HepG2 (cell line): ENCODE measurements around the gene CXADR.

Source experiments
- NFKB2 ChIP-seq: sonication (generic); formaldehyde crosslinking; IDR thresholded peaks from 2 replicates; pipeline ENCODE4 v1.4.0; 2020; ENCODE audit warnings: missing genetic modification reagents, borderline replicate concordance
- SOX6 ChIP-seq, 2 experiments: fragments of 450-650 bp in 1 of 2; sonication (generic) in 1 of 2; formaldehyde crosslinking in 1 of 2; IDR thresholded peaks; 2 replicates each; pipeline versions ENCODE4 v1.4.0 to v1.6.1; 2017 to 2020; ENCODE audit warnings: antibody characterized with exemption in 1 of 2, mild to moderate bottlenecking in 1 of 2, missing genetic modification reagents in 1 of 2
- ZNF749 ChIP-seq: sonication (generic); formaldehyde crosslinking; IDR thresholded peaks from 2 replicates; pipeline ENCODE4 v1.8.0; 2022; ENCODE audit warnings: mild to moderate bottlenecking, missing genetic modification reagents, moderate library complexity, borderline replicate concordance
- TF ChIP-seq, protein P1 (sequence below): sonication (generic); formaldehyde crosslinking; IDR thresholded peaks from 2 replicates; pipeline ENCODE4 v1.5.0; 2020; ENCODE audit warnings: mild to moderate bottlenecking, missing genetic modification reagents

DNA sequence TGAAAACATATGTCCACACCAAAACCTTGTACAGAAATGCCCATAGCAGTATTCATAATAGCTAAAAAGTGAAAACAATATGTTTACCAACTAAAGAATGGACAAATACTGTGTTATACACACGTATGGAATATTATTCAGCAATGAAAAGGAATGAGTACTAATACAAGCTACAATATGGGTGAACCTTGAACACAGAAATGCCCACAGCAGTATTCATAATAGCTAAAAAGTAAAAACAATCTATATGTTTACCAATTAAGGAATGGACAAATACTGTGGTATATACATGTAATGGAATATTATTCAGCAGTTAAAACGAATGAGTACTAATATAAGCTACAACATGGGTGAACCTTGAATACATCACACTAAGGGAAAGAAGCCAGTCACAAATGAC lies 96.8 kb downstream of the CXADR start:
- no peak for TF ChIP-seq NFKB2
- no peak for TF ChIP-seq SOX6 (IDR thresholded peaks at IDR 0.05)
- TF ChIP-seq SOX6 (CRISPR knock-in tag; IDR thresholded peaks at IDR 0.05) = no peak
- TF ChIP-seq, protein P1, sequence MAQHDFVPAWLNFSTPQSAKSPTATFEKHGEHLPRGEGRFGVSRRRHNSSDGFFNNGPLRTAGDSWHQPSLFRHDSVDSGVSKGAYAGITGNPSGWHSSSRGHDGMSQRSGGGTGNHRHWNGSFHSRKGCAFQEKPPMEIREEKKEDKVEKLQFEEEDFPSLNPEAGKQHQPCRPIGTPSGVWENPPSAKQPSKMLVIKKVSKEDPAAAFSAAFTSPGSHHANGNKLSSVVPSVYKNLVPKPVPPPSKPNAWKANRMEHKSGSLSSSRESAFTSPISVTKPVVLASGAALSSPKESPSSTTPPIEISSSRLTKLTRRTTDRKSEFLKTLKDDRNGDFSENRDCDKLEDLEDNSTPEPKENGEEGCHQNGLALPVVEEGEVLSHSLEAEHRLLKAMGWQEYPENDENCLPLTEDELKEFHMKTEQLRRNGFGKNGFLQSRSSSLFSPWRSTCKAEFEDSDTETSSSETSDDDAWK = no peak
- no peak for TF ChIP-seq ZNF749 (CRISPR knock-in tag)
